Heart left ventricle (tissue), 13 donors: ENCODE measurements around the gene WDR93.

ENCODE experiments used
- POLR2A ChIP-seq, 2 donors: fragments of 450-650 bp; IDR thresholded peaks; one replicate each; pipeline ENCODE4 v1.6.1; 2017; ENCODE audit warnings: antibody characterized with exemption in 2 of 2, mild to moderate bottlenecking in 2 of 2, moderate library complexity in 2 of 2
- TF ChIP-seq, protein P1 (sequence below), 12 donors: fragments of 200-600 bp; sonication (generic) in 4 of 12; IDR thresholded peaks; one replicate each; pipeline versions ENCODE4 v1.5.0 to v1.8.0; 2018 to 2022; ENCODE audit warnings: antibody characterized with exemption in 12 of 12, mild to moderate bottlenecking in 5 of 12
- donor health status: ischemic (EF 13 %, LVEDD 7.1; RV severe dilation, severe dysfunction).
- donor health status: DM: no; HTN: yes; CAD: no.
- donor health status: DM: no; HTN: no; CAD: no.
- donor health status: ischemic (EF 25% LVEDD 6.9; RV normal size, moderate dysfunction).
- donor health status: ischemic (EF 25% LVEDD 5.7; RV mildly dilated, moderate dysfunction).
- donor health status: ischemic (EF 35%, LVEDD 5.7; RV mildly dilated, moderate dysfunction).
- donor health status: nonischemic (EF 11% LVEDD 7.7; RV severe dilation, severe dysfunction).
- donor health status: DM: yes; HTN: yes; CAD: no.
- donor health status: PGD.
- donor health status: ischemic (EF 29% LVEDD 5.4; RV normal size, mild dysfunction).
- donor health status: nonischemic (EF 23%, LVEDD 6.1; RV moderate dilation, normal function).

DNA sequence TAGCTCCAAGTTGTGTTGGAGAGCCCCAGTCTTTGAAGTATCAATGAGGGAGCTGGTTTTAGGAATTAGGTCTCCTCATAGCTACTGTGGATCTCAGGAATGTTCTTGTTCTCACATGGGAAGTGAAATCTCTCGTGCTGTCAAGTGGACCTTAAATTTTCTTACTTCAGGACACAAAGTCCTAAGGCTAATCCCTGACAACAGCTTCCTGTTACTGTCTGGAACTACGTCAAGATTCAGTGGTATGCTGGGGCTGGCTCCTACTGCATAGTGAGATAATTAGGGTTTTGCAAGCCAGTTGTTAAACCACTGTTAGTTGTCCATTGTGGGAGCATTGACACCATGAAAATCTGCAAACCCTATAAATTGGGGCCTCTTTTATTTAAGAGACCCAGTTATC lies 37.6 kb downstream of the WDR93 start:
- TF ChIP-seq, protein P1, sequence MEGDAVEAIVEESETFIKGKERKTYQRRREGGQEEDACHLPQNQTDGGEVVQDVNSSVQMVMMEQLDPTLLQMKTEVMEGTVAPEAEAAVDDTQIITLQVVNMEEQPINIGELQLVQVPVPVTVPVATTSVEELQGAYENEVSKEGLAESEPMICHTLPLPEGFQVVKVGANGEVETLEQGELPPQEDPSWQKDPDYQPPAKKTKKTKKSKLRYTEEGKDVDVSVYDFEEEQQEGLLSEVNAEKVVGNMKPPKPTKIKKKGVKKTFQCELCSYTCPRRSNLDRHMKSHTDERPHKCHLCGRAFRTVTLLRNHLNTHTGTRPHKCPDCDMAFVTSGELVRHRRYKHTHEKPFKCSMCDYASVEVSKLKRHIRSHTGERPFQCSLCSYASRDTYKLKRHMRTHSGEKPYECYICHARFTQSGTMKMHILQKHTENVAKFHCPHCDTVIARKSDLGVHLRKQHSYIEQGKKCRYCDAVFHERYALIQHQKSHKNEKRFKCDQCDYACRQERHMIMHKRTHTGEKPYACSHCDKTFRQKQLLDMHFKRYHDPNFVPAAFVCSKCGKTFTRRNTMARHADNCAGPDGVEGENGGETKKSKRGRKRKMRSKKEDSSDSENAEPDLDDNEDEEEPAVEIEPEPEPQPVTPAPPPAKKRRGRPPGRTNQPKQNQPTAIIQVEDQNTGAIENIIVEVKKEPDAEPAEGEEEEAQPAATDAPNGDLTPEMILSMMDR (IDR thresholded peaks at IDR 0.05) = no peak
- TF ChIP-seq POLR2A (IDR thresholded peaks at IDR 0.05) = no peak
